ENCODE data around the gene NR1I3.

NR1I3 gene, protein sequence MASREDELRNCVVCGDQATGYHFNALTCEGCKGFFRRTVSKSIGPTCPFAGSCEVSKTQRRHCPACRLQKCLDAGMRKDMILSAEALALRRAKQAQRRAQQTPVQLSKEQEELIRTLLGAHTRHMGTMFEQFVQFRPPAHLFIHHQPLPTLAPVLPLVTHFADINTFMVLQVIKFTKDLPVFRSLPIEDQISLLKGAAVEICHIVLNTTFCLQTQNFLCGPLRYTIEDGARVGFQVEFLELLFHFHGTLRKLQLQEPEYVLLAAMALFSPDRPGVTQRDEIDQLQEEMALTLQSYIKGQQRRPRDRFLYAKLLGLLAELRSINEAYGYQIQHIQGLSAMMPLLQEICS

DNA sequence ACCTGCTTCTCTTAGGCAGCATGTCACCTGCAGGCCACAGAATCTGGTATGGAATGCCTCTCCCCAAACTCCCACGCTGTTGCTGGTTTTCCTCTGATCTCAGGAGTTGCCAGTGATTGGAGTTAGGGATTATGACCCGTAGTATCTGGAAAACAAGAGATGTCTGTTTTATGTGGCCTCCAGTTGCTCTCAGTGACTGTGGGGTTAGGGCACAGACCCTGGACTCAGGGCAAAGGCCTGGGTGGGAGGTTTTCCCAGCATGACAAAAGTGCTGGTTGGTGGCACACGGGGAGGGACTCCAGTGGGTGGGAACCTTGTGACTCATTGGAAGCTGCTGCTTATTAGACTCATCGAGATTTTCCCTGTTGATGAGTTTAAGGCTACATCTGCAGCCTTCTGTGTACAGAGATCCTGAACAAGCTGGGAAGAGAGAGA, at the start of gene NR1I3:
Gene NR1I3 (minus strand): TSS at position 165 of the 435 bp plus-strand sequence. CDS start 1,638 bp downstream, outside the sequence.
- TF ChIP-seq, protein P1, sequence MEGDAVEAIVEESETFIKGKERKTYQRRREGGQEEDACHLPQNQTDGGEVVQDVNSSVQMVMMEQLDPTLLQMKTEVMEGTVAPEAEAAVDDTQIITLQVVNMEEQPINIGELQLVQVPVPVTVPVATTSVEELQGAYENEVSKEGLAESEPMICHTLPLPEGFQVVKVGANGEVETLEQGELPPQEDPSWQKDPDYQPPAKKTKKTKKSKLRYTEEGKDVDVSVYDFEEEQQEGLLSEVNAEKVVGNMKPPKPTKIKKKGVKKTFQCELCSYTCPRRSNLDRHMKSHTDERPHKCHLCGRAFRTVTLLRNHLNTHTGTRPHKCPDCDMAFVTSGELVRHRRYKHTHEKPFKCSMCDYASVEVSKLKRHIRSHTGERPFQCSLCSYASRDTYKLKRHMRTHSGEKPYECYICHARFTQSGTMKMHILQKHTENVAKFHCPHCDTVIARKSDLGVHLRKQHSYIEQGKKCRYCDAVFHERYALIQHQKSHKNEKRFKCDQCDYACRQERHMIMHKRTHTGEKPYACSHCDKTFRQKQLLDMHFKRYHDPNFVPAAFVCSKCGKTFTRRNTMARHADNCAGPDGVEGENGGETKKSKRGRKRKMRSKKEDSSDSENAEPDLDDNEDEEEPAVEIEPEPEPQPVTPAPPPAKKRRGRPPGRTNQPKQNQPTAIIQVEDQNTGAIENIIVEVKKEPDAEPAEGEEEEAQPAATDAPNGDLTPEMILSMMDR (IDR thresholded peaks at IDR 0.05; ENCODE audit: low read depth, low read length) = no peak
- no peak within 1 kb of the TSS for H3K4me3 ChIP-seq (ENCODE audit: low read depth, low read length)

DNA sequence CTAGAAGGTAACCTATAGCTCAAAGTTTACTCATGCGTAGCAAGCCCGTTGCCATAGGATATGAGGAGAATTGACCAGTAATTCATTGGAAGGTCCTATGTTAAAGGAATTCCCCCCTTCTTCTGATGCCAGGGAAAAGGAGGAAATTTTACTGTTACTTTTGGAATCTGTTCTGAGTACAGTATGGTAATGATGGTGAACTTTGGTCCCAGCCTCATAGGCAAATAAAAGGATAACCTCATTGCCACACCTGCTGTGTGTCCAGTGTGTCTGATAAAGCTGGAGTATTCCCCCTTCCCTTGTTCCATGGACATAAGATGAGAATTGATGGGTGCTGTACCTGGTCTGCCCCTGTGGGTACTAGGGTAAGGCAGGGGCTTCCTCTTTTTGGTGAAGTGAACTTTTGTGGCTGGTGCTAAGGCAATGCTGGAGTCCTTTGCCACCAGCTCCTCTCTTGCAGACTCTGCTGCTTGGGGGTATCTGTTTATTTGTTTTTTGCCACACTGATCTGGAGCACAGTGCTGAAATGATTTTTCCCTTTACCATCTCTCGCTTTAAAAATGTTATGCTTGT, 49.6 kb upstream of the NR1I3 start:
- TF ChIP-seq, protein P1 (IDR thresholded peaks at IDR 0.05; ENCODE audit: low read depth, low read length) = no peak
- H3K4me3 ChIP-seq (ENCODE audit: low read depth, low read length) = no peak overlapping the region

DNA sequence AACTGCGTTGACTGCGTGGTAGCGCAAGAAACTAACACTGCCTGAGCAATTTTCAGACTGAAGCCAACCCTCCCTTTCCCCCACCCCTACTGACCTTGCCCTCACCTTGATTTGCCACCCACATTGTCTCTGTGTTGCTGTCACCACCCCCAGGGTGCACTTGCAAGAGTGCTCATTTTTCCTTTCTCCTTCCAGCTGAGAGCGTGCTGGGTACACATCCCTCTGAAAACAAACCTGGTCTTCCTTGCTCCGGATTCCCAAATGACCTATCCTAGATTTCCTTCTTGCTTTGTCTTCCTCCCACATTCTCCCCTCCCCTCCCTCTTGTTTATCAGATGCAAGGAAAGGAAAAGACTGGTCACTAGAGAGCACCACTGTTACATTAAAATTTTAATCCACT, 47.5 kb upstream of the NR1I3 start:
- H3K4me3 ChIP-seq (ENCODE audit: low read depth, low read length) = no peak overlapping the region
- TF ChIP-seq, protein P1 (IDR thresholded peaks at IDR 0.05; ENCODE audit: low read depth, low read length) = no peak

DNA sequence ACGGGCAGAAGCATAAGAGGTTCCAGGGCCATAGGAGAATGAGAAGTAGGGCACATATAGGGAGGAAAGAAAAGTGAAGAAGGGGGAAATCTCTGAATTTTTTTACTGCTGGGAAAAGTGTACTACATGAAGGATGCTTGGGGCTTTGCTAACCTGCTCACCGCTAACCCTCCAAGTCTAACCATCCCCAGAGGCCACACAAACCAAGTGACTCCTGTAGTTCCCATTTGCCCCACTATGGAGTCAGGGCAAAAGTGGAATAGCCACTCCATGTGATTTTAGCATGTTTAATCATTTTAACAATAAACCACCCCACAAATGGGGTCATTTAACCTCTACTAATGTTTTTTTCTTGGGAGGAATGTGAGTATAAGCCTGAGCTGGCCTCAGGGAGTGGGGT, 47.1 kb upstream of the NR1I3 start:
- TF ChIP-seq, protein P1 (IDR thresholded peaks at IDR 0.05; ENCODE audit: low read depth, low read length) = no peak
- no peak overlapping the region for H3K4me3 ChIP-seq (ENCODE audit: low read depth, low read length)

DNA sequence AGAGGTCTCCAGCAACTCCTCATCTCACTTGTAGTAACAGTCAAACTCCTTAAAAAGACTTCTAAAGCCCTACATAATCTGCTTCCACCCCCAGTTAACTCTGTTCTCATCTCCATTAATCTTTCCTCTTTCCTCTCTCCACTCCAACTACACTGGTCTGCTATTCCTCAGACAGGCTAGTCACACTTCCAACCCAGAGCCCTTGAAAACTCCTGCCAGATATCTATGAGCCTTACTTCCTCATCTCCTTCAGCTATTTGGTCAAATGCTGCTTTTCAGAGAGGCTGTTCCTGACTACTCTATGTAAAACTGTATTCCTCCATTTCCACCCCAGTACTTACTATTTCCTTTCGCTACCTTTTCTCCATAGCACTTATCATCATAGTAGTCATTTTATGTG, 45.0 kb upstream of the NR1I3 start:
- TF ChIP-seq, protein P1 (IDR thresholded peaks at IDR 0.05; ENCODE audit: low read depth, low read length) = no peak
- no peak overlapping the region for H3K4me3 ChIP-seq (ENCODE audit: low read depth, low read length)

DNA sequence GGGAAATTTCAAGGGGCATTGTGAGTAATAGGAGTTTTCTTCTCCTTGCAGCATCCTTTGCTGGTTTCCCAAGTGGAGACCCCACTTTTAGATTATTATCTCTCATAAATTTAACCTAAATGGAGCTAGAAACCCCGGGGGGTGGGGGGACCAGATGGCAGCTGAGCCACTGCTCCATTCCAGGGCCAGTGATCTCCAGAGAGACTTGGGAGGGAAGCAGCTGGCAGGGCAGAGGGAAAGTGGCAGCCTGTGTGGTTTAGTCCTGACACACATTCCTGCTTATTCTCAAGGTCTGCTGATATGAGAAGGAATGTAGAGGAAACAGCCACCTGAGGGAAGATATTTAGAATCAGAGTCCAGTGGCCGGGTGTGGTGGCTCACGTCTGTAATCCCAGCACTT, 36.9 kb upstream of the NR1I3 start:
- TF ChIP-seq, protein P1 (IDR thresholded peaks at IDR 0.05; ENCODE audit: low read depth, low read length) = no peak
- no peak overlapping the region for H3K4me3 ChIP-seq (ENCODE audit: low read depth, low read length)

DNA sequence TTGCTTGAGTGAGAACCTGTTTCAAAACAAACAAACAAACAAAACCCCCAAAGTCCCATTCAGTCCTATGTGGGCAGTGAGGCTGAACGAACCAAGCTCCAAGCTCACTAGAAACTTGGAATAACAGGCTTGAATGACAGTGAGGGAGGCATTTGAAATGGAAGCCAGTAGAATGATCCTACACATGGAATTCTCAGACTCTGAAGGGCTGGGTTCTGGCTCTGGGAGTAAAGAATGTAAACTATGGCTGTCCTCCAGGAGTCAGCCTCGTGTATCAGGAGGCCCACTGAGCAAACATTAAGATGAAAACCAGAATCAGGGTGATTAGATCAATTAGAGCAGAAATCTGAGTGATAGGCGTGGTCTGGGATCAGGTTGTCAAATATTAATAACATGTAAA, 35.4 kb upstream of the NR1I3 start:
- TF ChIP-seq, protein P1 (IDR thresholded peaks at IDR 0.05; ENCODE audit: low read depth, low read length) = no peak

More for the DNA sequence above, 35.4 kb upstream of the NR1I3 start:
- H3K4me3 ChIP-seq (ENCODE audit: low read depth, low read length) = no peak overlapping the region
